Kidney glomerular epithelial cell (primary cell): ENCODE measurements around the gene FAM90A26.
"Not testable (repeated sequence)": the region's sequence is repeated elsewhere in the genome, so short reads cannot be mapped to it uniquely, and the experiment has no call there.

Source experiments
- DNase-seq: peaks from one replicate; lab custom pipeline; 2025; lab: John Stamatoyannopoulos, UW

FAM90A26 gene

DNA sequence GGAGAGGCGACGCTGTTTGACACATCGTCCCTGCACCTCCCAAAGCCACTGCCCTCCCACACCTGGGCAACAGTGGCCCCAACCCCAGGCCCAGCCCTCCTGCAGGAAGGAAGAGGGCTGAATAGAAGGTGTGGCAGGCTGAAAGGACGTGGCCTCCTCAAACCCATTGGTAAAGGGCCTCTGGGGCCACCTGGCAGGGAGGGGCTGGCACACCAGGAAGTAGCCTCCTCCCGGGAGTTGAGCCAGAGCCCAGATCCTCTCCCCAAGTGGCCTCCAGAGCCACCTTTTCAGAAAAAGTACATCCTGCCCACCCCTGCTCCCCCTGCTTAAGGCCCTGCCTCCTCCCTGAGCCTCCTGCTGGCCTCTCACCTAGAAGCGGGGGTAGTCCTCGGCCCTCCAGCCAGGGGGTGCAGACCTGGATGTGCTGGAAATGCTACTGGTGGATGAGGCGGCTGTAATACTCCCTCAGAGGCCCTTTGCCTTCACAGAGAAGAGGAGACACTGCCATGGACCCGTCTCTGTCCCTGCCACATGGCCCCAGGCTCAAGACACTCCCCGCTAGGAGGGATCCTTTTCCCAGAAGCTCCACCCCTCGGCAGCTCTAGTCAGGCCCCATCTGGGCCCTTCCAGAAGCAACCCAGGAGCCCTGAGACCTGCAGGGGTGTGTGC, at the start of gene FAM90A26:
TSS of gene FAM90A26 (plus strand) at position 619 of the 669 bp plus-strand sequence. CDS start 2,764 bp downstream, outside the sequence.
- not testable (repeated sequence) for DNase-seq

- not testable (repeated sequence) for DNase-seq
Observed at GRCh38 chr4:9122711-9123110, 47.5 kb upstream of the FAM90A26 start.

DNA sequence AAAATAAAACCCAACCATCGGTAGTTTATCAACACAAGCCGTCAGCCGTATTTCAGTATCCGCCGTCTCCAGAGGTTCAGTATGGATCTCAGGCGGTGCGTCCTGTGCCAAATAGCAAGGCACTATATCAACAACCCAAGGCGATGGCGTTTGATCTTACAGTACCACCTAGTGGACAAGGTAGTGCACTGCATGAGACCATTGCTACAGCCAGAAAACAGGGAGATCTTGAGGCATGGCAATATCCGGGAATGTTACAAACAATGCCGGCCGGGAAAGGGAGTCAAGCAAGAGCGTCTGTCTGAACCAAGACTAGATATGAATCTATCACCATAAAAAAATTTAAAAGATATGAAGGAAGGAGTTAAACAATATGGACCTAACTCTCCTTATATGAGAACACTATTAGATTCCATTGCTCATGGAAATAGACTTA, 46.6 kb upstream of the FAM90A26 start:
- DNase-seq: peak; percentile 27

DNA sequence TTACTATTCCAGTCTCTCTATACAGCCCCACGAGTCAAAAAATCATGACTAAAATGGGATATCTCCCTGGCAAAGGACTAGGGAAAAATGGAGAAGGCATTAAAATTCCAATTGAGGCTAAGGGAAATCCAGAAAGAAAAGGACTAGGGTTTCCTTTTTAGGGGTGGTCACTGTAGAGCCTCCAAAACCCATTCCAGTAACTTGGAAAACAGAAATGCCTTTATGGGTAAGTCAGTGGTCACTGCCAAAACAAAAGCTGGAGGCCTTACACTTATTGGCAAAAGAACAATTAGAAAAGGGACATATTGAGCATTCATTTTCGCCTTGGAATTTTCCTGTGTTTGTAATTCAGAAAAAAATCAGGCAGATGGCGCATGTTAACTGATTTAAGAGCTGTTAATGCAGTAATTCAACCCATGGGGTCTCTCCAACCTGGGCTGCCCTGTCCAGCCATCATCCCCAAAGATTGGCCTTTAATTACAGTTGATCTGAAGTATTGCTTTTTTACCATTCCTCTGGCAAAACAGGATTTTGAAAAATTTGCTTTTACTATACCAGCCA, 44.5 kb upstream of the FAM90A26 start:
- not testable (repeated sequence) for DNase-seq

DNA sequence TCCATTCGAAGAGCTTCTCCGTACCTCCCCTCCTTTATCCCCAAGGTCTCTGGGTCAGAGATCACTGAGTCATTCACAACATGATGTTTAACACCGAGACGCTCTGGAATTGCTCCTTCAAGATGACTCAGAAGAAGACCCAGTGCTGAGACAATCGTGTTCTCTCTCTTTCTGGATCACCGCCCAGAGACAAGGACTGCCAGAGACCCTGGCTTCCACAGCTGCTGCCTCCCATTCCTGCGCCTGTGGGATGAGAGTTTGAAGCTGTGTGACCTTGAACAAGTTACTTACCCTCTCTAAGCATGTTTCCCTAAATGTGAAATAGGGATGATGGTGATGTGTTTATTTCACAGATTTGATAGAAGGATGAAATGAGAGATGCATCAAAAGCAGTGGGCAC, 38.8 kb upstream of the FAM90A26 start:
- DNase-seq: peak; percentile 18

DNA sequence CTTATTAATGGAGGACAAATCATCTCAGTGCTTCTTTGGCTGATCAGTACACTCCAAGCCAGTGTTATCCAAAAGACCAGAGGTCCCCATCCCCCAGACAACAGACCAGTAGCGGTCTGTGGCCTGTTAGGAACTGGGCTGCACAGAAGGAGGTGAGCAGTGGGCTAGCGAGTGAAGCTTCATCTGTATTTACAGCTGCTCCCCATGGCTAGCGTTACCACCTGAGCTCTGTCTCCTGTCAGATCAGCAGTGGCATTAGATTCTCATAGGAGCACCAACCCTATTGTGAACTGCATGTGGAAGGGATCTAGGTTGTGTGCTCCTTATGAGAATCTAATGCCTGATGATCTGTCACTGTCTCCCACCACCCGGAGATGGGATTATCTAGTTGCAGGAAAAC, 37.4 kb upstream of the FAM90A26 start:
- not testable (repeated sequence) for DNase-seq

GRCh38 chr4:9134011-9134410, 36.2 kb upstream of the FAM90A26 start:
- not testable (repeated sequence) for DNase-seq

DNA sequence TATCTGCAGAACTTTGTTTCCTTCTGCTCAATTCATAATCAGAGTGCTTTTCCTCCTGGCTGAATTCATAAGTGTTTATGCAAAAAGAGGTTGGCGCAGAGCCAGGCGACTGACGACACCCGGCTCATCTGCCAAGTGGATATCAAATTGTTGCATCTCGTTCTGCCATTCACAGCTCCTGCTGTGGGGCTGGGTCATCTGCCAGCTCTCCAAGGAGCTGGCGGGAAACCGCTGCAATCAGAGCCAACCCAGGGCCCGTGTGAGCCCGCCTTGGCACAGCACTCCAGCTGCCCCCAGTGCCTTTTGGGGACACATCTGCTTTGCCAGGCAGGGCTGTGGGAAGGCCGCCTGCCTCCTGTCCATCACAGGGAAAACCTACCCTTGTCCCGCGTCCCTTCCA, 35.7 kb upstream of the FAM90A26 start:
- DNase-seq: not testable (repeated sequence)

DNA sequence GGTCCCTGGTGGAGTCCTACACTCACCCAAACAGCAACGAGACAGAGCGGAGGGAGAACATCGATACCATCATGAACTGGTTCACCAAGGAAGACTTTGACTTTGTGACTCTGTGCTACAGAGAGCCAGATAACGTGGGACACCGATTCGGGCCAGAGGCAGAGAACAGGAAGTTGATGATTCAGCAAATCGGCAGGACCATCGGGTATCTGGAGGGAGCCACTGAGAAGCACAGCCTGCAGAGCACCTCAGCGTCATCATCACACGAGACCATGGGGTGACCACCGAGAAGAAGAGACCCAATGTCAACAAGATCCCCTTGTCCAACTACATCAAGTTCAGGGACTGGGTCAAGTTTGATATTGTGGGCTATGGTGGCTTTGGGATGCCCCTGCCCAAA, 29.2 kb upstream of the FAM90A26 start:
- not testable (repeated sequence) for DNase-seq

- DNase-seq: not testable (repeated sequence)
Observed at GRCh38 chr4:9142786-9143185, 27.4 kb upstream of the FAM90A26 start.

DNA sequence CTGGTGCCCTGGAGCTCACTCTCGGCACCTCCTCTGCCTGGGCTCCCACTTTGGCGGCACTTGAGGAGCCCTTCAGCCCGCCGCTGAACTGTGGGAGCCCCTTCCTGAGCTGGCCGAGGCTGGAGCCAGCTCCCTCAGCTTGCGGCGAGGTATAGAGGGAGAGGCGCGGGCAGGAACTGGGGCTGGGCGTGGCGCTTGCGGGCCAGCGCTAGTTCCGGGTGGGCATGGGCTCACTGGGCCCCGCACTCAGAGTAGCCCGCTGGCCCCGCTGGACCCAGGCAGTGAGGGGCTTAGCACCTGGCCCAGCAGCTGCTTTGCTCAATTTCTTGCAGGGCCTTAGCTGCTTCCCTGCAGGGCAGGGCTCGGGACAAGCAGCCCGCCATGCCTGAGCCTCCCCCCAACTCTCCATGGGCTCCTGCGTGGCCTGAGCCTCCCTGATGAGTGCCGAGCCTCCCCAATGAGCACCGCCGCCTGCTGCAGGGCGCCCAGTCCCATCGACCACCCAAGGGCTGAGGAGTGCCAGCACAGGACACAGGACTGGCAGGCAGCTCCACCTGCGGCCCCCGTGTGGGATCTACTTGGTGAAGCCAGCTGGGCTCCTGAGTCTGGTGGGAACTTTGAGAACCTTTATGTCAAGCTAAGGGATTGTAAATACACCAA, 26.7 kb upstream of the FAM90A26 start:
- DNase-seq: no peak

DNA sequence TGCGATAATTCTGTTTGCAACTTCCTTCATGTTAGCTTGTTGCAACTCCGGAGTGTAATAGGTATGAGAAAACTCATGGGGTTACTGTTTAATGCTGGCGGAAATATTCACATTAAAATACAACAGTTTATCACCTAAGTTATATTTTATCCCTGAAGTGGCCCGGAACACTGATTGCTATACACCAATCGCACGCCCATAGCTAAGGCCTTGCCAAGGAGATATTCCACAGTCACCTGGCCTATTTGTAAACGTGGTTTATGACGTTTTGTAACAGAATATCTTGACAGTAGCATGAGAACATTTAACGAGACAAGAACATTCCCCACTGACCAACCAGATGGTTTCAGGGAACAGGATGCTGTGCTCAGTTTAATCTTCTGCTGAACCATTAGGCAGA, 23.2 kb upstream of the FAM90A26 start:
- no peak for DNase-seq

DNA sequence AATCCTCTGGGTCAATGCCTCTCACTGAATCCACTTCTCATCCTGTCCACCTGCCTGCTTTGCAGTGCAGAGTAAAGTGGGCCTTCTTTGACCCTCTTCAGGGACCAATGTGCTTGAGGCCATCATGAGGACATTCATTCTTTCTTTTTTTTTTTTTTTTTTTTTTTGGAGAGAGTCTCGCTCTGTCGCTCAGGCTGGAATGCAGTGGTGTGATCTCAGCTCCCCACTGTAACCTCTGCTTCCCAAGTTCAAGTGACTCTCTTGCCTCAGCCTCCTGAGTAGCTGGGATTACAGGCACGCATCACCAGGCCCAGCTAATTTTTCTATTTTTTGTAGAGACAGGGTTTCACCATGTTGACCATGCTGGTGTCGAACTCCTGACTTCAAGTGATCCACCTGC, 22.8 kb upstream of the FAM90A26 start:
- DNase-seq: not testable (repeated sequence)

GRCh38 chr4:9148611-9149409, 21.4 kb upstream of the FAM90A26 start:
- DNase-seq: not testable (repeated sequence)

DNA sequence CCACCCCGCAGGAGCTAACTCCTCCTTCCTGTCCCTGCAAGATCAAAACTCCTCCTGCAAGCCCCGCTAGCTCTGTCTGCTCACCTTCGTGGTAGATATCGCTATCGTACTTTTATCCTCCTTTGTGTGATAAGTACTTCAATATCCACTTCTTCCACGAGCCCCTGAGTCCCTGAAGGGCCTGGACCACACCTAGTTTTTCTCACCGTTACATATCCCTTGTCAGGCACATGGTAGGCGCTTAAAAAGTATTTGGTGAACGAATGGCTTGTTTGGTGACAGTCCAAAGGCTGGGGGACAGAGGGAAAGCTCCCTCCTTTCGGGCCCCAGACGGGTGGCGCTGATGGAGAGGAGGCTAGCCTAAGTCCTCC, 18.4 kb upstream of the FAM90A26 start:
- DNase-seq: not testable (repeated sequence)

- peak; percentile 72 for DNase-seq
Observed at GRCh38 chr4:9152180-9153007, 17.8 kb upstream of the FAM90A26 start.

DNA sequence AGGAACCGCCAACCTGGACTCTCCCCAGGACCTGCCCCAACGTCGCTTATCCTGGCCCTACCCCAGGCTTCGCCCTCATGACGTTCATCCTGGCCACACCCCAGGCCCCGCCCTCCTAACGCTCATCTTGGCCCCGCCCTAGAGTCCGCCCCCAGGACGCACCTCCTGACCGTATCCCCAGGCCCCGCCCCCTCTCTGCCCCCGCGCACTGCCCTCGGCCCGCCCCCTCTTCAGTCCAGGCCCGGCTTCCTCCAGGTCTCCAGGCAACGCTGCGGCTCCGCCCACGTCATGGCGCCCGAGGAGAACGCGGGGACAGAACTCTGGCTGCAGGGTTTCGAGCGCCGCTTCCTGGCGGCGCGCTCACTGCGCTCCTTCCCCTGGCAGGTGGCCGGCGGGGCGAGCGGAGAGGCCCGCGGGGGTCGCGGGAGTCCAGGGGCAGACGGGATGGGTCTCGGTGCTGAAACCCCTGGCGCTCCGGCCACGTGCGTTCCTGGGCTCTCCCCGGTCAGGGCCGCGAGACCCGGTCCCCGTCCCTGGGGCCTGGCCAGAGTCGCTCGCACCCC, 17.1 kb upstream of the FAM90A26 start:
- DNase-seq: peak; percentile 93

GRCh38 chr4:9153571-9154157, 16.5 kb upstream of the FAM90A26 start:
- DNase-seq: not testable (repeated sequence)

DNA sequence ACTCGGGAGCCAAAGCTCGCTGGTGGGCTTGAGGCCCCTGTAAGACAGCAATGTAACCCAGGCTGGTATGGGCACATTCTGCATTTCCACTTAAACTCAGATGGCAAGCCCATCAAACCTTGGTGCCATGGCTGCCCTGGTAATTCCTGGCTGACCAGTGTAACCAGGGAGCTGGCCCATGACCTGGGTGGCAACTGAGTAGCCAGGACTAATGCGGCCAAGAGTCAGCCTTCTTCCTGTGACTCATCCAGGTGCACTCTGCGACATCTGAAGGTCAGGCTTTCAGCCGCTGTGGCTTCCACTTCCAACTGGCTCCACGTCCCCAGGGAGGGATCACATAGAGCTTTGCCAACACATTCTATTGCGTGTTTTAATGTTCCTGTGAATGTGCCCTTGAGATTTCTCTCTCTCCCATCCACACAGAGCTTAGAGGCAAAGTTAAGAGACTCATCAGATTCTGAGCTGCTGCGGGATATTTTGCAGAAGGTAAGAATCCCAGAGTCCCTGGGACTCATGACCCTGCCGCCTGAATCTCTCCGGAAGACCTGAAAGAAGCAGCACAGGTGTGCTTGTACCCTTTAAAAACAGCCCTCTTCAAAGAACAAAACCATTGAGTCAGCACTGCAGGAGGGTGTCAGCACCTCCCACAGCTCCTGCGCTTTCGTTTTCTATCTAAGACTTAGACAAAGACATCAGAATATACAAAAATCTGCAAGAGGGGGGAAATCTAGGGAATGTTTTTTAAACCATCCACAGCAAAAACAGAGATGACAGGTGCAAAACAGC, 14.9 kb upstream of the FAM90A26 start:
- not testable (repeated sequence) for DNase-seq

- DNase-seq: not testable (repeated sequence)
Observed at GRCh38 chr4:9158392-9158791, 11.8 kb upstream of the FAM90A26 start.
